WERI-Rb-1 (cell line): ENCODE data around the gene BLCAP.

ENCODE experiments used
- DNase-seq: peaks from one replicate; pipeline ENCODE4 v3.0.0-alpha.2; 2020
- H3K27ac ChIP-seq: fragments of 250-450 bp; sonication (Bioruptor Pico); 2 replicates; pipeline ENCODE4 v1.5.1; 2020; ENCODE audit warnings: mild to moderate bottlenecking, moderate library complexity
- H3K27me3 ChIP-seq: fragments of 250-450 bp; sonication (Bioruptor Pico); 2 replicates; pipeline ENCODE4 v1.5.1; 2021; ENCODE audit warnings: mild to moderate bottlenecking, low read depth, moderate library complexity; ENCODE audit not compliant: insufficient read depth, severe bottlenecking
- H3K36me3 ChIP-seq: fragments of 250-450 bp; sonication (Bioruptor Pico); 2 replicates; pipeline ENCODE4 v1.5.1; 2020; ENCODE audit warnings: mild to moderate bottlenecking, moderate library complexity
- H3K4me3 ChIP-seq: 2 replicates; pipeline ENCODE4 v1.5.1; 2011; ENCODE audit warnings: low read depth, mild to moderate bottlenecking, control low read depth, low read length
- H3K9me3 ChIP-seq: fragments of 250-450 bp; sonication (Bioruptor Pico); 2 replicates; pipeline ENCODE4 v1.5.1; 2021; ENCODE audit warnings: mild to moderate bottlenecking, moderate library complexity; ENCODE audit not compliant: severe bottlenecking
- TF ChIP-seq, protein P1 (sequence below): IDR thresholded peaks from 2 replicates; pipeline ENCODE4 v1.5.1; 2011; ENCODE audit warnings: low read depth, mild to moderate bottlenecking, control low read depth, inconsistent platforms, low read length

The BLCAP gene

DNA sequence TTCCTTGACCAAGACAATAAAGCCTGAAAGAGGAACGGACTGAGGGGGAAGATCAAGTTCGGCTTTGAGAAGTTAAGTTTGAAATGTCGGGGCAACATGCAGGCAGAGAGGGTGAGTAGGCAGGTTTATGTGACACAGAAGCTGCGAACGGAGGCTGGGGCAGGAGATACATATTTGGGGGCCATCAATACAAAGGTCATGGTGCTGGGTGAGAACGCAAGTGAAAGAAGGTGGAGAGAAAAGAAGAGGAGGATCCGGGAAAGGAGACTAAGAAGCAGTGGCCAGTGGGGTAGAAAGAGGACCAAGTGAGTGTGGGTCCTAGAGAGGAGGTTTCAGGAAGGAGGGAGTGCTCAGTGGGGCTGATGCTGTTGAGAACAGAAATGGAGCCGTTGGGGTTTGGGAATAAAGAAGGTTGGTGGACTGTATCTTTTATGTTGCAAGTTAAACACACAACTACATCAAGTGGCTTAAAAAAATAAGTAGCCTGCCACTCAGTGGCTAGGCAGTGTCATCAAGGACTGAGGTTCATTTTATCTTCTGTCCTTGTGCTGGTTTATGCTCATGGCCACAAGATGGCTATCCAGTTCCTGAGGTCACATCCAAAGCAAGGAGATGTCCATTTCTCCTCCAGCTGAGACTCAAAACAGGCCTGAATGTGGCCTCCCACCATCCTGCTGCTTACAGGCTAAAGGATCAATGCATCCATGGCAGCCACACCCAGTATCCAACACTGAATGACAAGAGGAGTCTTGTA is 1.7 kb upstream of the BLCAP start:
- no peak overlapping the region for H3K4me3 ChIP-seq
- peaks cover 9% of the 10 kb centered on the region for H3K36me3 ChIP-seq
- TF ChIP-seq, protein P1, sequence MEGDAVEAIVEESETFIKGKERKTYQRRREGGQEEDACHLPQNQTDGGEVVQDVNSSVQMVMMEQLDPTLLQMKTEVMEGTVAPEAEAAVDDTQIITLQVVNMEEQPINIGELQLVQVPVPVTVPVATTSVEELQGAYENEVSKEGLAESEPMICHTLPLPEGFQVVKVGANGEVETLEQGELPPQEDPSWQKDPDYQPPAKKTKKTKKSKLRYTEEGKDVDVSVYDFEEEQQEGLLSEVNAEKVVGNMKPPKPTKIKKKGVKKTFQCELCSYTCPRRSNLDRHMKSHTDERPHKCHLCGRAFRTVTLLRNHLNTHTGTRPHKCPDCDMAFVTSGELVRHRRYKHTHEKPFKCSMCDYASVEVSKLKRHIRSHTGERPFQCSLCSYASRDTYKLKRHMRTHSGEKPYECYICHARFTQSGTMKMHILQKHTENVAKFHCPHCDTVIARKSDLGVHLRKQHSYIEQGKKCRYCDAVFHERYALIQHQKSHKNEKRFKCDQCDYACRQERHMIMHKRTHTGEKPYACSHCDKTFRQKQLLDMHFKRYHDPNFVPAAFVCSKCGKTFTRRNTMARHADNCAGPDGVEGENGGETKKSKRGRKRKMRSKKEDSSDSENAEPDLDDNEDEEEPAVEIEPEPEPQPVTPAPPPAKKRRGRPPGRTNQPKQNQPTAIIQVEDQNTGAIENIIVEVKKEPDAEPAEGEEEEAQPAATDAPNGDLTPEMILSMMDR: 0 out of 2 replicates have a peak, but pooled peaks have one; percentile 27
- no peak overlapping the region; the same call in 1 of the 2 replicates for H3K27ac ChIP-seq
- no peaks in the 10 kb centered on the region for H3K9me3 ChIP-seq
- no peaks in the 10 kb centered on the region for H3K27me3 ChIP-seq
- DNase-seq: no peak

DNA sequence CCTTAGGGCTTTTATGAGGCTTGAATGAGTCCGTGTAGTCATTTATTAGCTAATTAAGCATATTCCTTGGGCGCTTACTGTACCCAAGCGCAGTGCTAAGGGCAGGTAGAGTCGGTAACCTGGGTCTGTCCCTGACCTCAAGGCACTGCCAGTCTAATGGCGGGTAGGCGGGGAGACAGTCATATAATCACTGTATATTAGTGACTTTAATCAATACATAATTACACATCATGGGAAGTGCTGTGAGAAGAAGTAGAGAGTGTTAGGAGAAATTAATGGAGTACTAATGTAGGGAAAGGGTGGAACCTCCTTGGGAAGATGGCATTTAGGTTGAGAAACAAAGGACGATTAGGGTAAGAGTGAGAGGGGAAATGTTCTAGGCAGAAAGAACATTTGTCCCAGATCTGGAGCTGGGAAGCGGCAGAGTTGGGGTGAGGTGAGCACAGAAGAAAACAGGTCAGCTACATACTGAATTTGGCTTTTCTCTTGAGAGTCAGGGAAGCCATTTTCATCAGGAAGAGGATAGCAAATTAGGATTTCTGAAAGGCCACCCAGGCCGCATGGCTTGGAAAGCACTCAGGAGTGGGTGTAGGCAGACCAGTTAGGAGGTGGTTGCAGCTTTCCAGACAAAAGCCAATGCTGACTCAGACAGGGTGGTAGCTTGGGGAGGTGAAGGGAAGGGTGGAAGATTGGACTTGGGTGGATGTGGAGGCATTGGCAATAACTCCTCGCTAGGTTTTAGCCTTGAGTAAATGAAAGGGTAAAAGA is 954 bp upstream of the BLCAP start:
- Histone ChIP-seq H3K4me3 (peak overlapping the region; percentile 89), H3K9me3 (no peaks in the 10 kb centered on the region), H3K36me3 (peaks cover 9% of the 10 kb centered on the region), H3K27ac (peak overlapping the region; percentile 99), H3K27me3 (no peaks in the 10 kb centered on the region)
- DNase-seq: no peak
- TF ChIP-seq, protein P1: no peak

DNA sequence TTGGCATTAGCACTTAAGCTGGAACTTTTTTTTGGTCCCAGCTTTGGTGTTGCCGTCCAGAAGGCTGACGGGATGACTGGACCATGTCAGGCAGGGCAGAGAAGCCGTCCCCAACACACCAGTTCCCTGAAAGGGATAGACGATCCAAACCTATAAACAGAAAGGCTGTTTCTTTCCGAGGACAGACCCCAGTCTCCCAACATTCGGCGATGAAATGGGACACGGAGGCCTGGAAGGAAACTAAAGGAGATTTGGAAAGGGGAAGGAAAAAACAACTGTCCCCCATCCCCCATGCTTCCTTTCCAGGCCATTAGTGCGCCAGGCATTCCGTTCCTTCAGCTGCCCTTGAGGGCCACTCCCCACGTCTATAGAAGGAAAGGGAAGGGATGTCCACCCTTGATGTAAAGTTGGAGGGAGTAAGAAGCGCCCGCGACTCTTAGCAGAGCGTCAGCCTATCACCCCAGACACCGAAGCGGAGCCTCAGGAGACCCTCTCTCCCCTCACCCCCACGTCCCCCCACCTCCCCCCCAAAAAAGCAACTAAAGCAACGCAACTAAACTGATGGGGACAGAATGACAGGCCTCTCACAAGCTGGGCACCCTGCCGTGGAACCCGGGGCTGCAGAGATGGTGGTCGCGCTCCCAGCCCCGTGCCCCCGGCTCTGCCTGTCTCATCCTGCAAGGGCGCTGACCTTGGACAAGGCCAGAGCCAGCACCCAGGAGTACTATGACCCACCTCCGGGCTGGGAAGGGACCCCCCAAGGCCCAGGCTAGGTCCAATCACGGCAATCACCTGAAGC is 638 bp downstream of the BLCAP start:
- DNase-seq: no peak
- Histone ChIP-seq H3K4me3 (peak overlapping the region; percentile 89), H3K9me3 (no peaks in the 10 kb centered on the region), H3K27ac (peak overlapping the region; percentile 99), H3K36me3 (peaks cover 15% of the 10 kb centered on the region), H3K27me3 (no peaks in the 10 kb centered on the region)
- TF ChIP-seq, protein P1: no peak

DNA sequence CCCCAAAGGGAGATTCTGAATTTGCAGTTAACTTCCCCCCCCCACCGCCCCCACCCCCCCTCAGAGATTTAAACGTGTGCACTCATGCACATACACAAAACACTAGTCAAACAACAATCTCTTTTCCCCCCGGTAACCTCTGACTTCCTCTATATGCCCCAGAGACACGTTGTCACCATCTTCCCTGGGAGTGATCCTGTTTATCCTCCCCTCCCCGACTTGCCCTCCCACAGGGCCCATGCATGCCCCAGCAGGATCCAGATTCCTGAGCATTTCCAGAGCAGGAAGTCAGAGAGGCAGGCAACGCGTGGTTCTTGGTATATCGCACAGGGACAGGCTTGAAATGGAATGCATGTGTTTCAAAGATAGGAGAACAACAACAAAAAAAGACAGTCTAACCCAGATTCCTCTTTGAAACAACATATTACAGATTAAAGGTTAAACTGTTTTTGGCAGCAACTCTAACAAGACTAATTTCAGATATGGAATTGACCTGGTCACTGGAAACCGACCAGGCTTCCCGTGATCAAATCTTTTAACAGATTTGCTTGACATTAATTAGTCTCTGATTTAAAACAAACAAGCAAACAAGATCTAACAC is 1.3 kb downstream of the BLCAP start:
- peak overlapping the region; percentile 59 for H3K27ac ChIP-seq

DNA sequence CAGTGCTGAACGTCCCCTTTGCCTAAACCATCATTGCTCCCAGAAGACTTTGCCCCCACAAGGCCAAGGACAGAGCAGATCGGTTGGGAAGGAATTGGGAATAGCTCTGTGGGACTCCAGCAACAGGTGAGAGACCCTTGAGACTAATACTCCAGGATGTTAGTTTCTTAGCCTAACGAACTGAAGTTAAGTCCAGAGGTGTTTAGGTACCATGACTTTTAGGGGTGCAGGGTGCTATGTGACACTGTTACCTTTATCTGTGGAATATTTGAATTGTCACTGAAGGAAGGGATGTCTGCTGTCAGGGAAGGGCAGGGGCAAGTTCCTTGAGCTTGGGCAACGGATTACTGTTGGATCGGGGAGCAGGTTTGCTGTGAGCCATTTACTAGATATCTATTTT is 1.9 kb downstream of the BLCAP start:
- Histone ChIP-seq H3K4me3 (no peak overlapping the region), H3K27me3 (no peaks in the 10 kb centered on the region), H3K36me3 (peaks cover 21% of the 10 kb centered on the region), H3K27ac (no peak overlapping the region), H3K9me3 (peaks cover 7% of the 10 kb centered on the region)
- DNase-seq: no peak
- TF ChIP-seq, protein P1: no peak

More for the DNA sequence above, 1.3 kb downstream of the BLCAP start:
- H3K27me3 ChIP-seq: no peaks in the 10 kb centered on the region
- H3K9me3 ChIP-seq: peaks cover 2% of the 10 kb centered on the region
- TF ChIP-seq, protein P1: no peak
- no peak for DNase-seq
- H3K4me3 ChIP-seq: peak overlapping the region; percentile 89
- peaks cover 16% of the 10 kb centered on the region for H3K36me3 ChIP-seq
